Measurements from ENCODE around the gene C2CD4A. TPM values are rescaled to one million over a fixed set of nuclear protein-coding genes. Genes with fewer than 3 reads are reported as not detected.

Gene C2CD4A
- total and polyA plus RNA-seq, 10 of the 15 experiments (the other 5 are each of a cell fraction or from before 2014, with no cell fraction given), result not detected

GRCh38 chr15:62107571-62108121, 40.9 kb downstream of the C2CD4A start:
- Histone ChIP-seq H2AFZ (ENCODE audit: control insufficient read depth, low read depth, low read length) (no peak overlapping the region), H3K9ac (ENCODE audit: control insufficient read depth, insufficient read depth, low read length) (no peak overlapping the region), H3K4me3 (no peak overlapping the region), H3K36me3 (ENCODE audit: control insufficient read depth in 2 of 2, insufficient read depth in 2 of 2, low read length in 1 of 2) (no peaks in the 10 kb centered on the region), H3K79me2 (ENCODE audit: control insufficient read depth, insufficient read depth, low read length) (no peaks in the 10 kb centered on the region), H3K4me2 (ENCODE audit: control insufficient read depth, insufficient read depth) (no peak overlapping the region), H3K4me1 (ENCODE audit: control insufficient read depth, insufficient read depth, low read length) (no peaks in the 10 kb centered on the region), H3K9me3 (replicated peaks; ENCODE audit: control insufficient read depth, insufficient read depth, low read length) (no peaks in the 10 kb centered on the region), H3K27ac (ENCODE audit: control insufficient read depth, insufficient read depth) (no peak overlapping the region), H3K27me3 (replicated peaks in 1 of 2; ENCODE audit: control insufficient read depth in 2 of 2, insufficient read depth in 2 of 2, low read length in 1 of 2) (no peaks in the 10 kb centered on the region; a peak in 1 of 4 replicates), H4K20me1 (ENCODE audit: control insufficient read depth, insufficient read depth) (no peaks in the 10 kb centered on the region)
- WGBS (ENCODE audit: insufficient coverage, insufficient replicate concordance, low lambda C conversion rate, missing lambda C conversion rate), result 25% methylated on average over 2 of the region's 2 CpGs
- BruUV-seq (replicated peaks), result no TSS peak
- intact Hi-C loops (cut with micrococcal nuclease; ENCODE audit: unreplicated experiment) (no loop called here), in situ Hi-C loops (cut with MboI) (no loop called here)
- no peak for ATAC-seq
- ChIA-PET POLR2A (no interaction called here), RAD21 (ENCODE audit: unreplicated experiment) (interaction anchor here (0.8 kb wide), 1 partner anchor 34 kb away, joined by 3 read pairs; no protein-coding TSS in a partner anchor), SMC1A (ENCODE audit: uncharacterized antibody, unreplicated experiment) (interaction anchor here (0.8 kb wide), 1 partner anchor 17 kb away, joined by 3 read pairs; no protein-coding TSS in a partner anchor), CTCF (no interaction called here)
- no peak for DNase-seq (ENCODE audit: low read depth, low spot score)
- no peak for FAIRE-seq
- TF ChIP-seq SREBF1 (IDR thresholded peaks at IDR 0.05; ENCODE audit: low read length), result no peak
- no peak for TF ChIP-seq NFYB (IDR thresholded peaks at IDR 0.05; ENCODE audit: insufficient read depth, low read depth, low read length)
- TF ChIP-seq MAX (IDR thresholded peaks at IDR 0.05; ENCODE audit: low read depth, low read length), result no peak
- TF ChIP-seq RAD51 (IDR thresholded peaks at IDR 0.05), result no peak
- TF ChIP-seq, protein P1, sequence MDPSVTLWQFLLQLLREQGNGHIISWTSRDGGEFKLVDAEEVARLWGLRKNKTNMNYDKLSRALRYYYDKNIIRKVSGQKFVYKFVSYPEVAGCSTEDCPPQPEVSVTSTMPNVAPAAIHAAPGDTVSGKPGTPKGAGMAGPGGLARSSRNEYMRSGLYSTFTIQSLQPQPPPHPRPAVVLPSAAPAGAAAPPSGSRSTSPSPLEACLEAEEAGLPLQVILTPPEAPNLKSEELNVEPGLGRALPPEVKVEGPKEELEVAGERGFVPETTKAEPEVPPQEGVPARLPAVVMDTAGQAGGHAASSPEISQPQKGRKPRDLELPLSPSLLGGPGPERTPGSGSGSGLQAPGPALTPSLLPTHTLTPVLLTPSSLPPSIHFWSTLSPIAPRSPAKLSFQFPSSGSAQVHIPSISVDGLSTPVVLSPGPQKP (IDR thresholded peaks at IDR 0.05; ENCODE audit: low read depth, low read length), result no peak
- TF ChIP-seq NR2C2 (IDR thresholded peaks at IDR 0.05; ENCODE audit: borderline replicate concordance, control insufficient read depth, insufficient read length, low read depth), result no peak
- no peak for TF ChIP-seq TARDBP (IDR thresholded peaks at IDR 0.05; ENCODE audit: borderline replicate concordance)
- no peak for TF ChIP-seq IRF4 (IDR thresholded peaks at IDR 0.05; ENCODE audit: low read depth, low read length)
- no peak for TF ChIP-seq BHLHE40 (IDR thresholded peaks at IDR 0.05; ENCODE audit: borderline replicate concordance in 1 of 2, low read depth in 2 of 2, low read length in 1 of 2)
- TF ChIP-seq CUX1 (IDR thresholded peaks at IDR 0.05; ENCODE audit: insufficient replicate concordance, low read depth, low read length), result no peak
- no peak for TF ChIP-seq RUNX3 (IDR thresholded peaks at IDR 0.05; ENCODE audit: low read length)
- TF ChIP-seq HDGF (IDR thresholded peaks at IDR 0.05), result no peak
- TF ChIP-seq, protein P2, sequence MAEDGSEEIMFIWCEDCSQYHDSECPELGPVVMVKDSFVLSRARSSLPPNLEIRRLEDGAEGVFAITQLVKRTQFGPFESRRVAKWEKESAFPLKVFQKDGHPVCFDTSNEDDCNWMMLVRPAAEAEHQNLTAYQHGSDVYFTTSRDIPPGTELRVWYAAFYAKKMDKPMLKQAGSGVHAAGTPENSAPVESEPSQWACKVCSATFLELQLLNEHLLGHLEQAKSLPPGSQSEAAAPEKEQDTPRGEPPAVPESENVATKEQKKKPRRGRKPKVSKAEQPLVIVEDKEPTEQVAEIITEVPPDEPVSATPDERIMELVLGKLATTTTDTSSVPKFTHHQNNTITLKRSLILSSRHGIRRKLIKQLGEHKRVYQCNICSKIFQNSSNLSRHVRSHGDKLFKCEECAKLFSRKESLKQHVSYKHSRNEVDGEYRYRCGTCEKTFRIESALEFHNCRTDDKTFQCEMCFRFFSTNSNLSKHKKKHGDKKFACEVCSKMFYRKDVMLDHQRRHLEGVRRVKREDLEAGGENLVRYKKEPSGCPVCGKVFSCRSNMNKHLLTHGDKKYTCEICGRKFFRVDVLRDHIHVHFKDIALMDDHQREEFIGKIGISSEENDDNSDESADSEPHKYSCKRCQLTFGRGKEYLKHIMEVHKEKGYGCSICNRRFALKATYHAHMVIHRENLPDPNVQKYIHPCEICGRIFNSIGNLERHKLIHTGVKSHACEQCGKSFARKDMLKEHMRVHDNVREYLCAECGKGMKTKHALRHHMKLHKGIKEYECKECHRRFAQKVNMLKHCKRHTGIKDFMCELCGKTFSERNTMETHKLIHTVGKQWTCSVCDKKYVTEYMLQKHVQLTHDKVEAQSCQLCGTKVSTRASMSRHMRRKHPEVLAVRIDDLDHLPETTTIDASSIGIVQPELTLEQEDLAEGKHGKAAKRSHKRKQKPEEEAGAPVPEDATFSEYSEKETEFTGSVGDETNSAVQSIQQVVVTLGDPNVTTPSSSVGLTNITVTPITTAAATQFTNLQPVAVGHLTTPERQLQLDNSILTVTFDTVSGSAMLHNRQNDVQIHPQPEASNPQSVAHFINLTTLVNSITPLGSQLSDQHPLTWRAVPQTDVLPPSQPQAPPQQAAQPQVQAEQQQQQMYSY (CRISPR knock-in tag; IDR thresholded peaks at IDR 0.05), result no peak
- TF ChIP-seq NFXL1 (IDR thresholded peaks at IDR 0.05; ENCODE audit: borderline replicate concordance), result no peak

Data from GM12878 (cell line).